ENCODE measurements around the gene ADGRD1. TPM values are rescaled to one million over a fixed set of nuclear protein-coding genes. Genes with fewer than 3 reads are reported as not detected.

ADGRD1 gene
- total RNA-seq, 1 donor from 2014 or later = 108 TPM

- H3K4me3 ChIP-seq = no peak overlapping the region
- DNase-seq = no peak
- H3K27me3 ChIP-seq (ENCODE audit: low read depth) = no peaks in the 10 kb centered on the region
- no peaks in the 10 kb centered on the region for H3K36me3 ChIP-seq
- ATAC-seq = no peak
- no peak overlapping the region for H3K27ac ChIP-seq
- intact Hi-C loops (cut with DNase I) = no loop called here
- peaks cover 6% of the 10 kb centered on the region for H3K9me3 ChIP-seq
- no peak for TF ChIP-seq CTCF (IDR thresholded peaks at IDR 0.05)
- peaks cover 36% of the 10 kb centered on the region for H3K4me1 ChIP-seq
Measured at GRCh38 chr12:130949806-130950205, 3.9 kb upstream of the ADGRD1 start.

GRCh38 chr12:130951636-130952035, 2.1 kb upstream of the ADGRD1 start:
- Histone ChIP-seq H3K27me3 (ENCODE audit: low read depth) (no peaks in the 10 kb centered on the region), H3K4me3 (no peak overlapping the region), H3K36me3 (no peaks in the 10 kb centered on the region), H3K9me3 (no peaks in the 10 kb centered on the region), H3K4me1 (peaks cover 35% of the 10 kb centered on the region), H3K27ac (no peak overlapping the region)
- no peak for DNase-seq
- TF ChIP-seq CTCF (IDR thresholded peaks at IDR 0.05) = no peak
- intact Hi-C loops (cut with DNase I) = no loop called here
- no peak for ATAC-seq

GRCh38 chr12:130952171-130952954, 1.3 kb upstream of the ADGRD1 start:
- H3K4me3 ChIP-seq = no peak overlapping the region
- no peak for TF ChIP-seq CTCF (IDR thresholded peaks at IDR 0.05)
- H3K36me3 ChIP-seq = no peaks in the 10 kb centered on the region
- H3K27me3 ChIP-seq (ENCODE audit: low read depth) = no peaks in the 10 kb centered on the region
- peak overlapping the region; percentile 86 for H3K27ac ChIP-seq
- ATAC-seq (no peak), DNase-seq (no peak)
- intact Hi-C loops (cut with DNase I) = no loop called here
- H3K9me3 ChIP-seq = no peaks in the 10 kb centered on the region
- H3K4me1 ChIP-seq = peaks cover 30% of the 10 kb centered on the region

- intact Hi-C loops (cut with DNase I) = no loop called here
Measured at GRCh38 chr12:130954544-130954831, 781 bp downstream of the ADGRD1 start.

GRCh38 chr12:130955238-130955816, 1.6 kb downstream of the ADGRD1 start:
- intact Hi-C loops (cut with DNase I) = no loop called here
- DNase-seq (no peak), ATAC-seq (peak; percentile 48 to 58)
- Histone ChIP-seq H3K36me3 (peaks cover 5% of the 10 kb centered on the region), H3K4me1 (peaks cover 24% of the 10 kb centered on the region), H3K4me3 (peak overlapping the region; percentile 66), H3K27ac (peak overlapping the region; percentile 86), H3K27me3 (ENCODE audit: low read depth) (no peaks in the 10 kb centered on the region), H3K9me3 (no peaks in the 10 kb centered on the region)
- TF ChIP-seq CTCF (IDR thresholded peaks at IDR 0.05) = no peak

More at GRCh38 chr12:130954544-130954831, 781 bp downstream of the ADGRD1 start:
- Histone ChIP-seq H3K4me3 (peak overlapping the region; percentile 66), H3K4me1 (peaks cover 24% of the 10 kb centered on the region), H3K36me3 (no peaks in the 10 kb centered on the region), H3K9me3 (no peaks in the 10 kb centered on the region), H3K27me3 (ENCODE audit: low read depth) (no peaks in the 10 kb centered on the region), H3K27ac (peak overlapping the region; percentile 86)
- DNase-seq (peak; percentile 76), ATAC-seq (peak; percentile 76 to 82)
- no peak for TF ChIP-seq CTCF (IDR thresholded peaks at IDR 0.05)

All from lower lobe of right lung (tissue), 2 donors.